22Rv1 (cell line): ENCODE results near the gene MZT2B.
"Not testable (repeated sequence)": the region's sequence is repeated elsewhere in the genome, so short reads cannot be mapped to it uniquely, and the experiment has no call there.

Experiments
- H3K27ac ChIP-seq: fragments of 450-650 bp; 2 replicates; pipeline ENCODE4 v1.5.1; 2017
- CTCF ChIP-seq: fragments of 450-650 bp; IDR thresholded peaks from 2 replicates; pipeline ENCODE4 v1.5.1; 2017; ENCODE audit warnings: mild to moderate bottlenecking
- ZFX ChIP-seq: fragments of 450-650 bp; IDR thresholded peaks from 2 replicates; pipeline ENCODE4 v1.6.1; 2017; ENCODE audit warnings: antibody characterized with exemption, borderline replicate concordance

The MZT2B gene

GRCh38 chr2:130181880-130182682 lies at the start of gene MZT2B:
Gene MZT2B (plus strand): TSS chr2:130182262. CDS start chr2:130182283, 21 bp downstream.
- peak; percentile 73 for TF ChIP-seq CTCF
- peak within 1 kb of the TSS; percentile 69 for H3K27ac ChIP-seq

GRCh38 chr2:130135692-130136541 lies 46.1 kb upstream of the MZT2B start:
- no peak overlapping the region for H3K27ac ChIP-seq
- TF ChIP-seq CTCF (no peak), ZFX (no peak)

- H3K27ac ChIP-seq: not testable (repeated sequence)
Observed at GRCh38 chr2:130136546-130136945, 45.5 kb upstream of the MZT2B start.

GRCh38 chr2:130137118-130137517 lies 44.9 kb upstream of the MZT2B start:
- H3K27ac ChIP-seq: not testable (repeated sequence)

- H3K27ac ChIP-seq: not testable (repeated sequence)
Observed at GRCh38 chr2:130138326-130138725, 43.7 kb upstream of the MZT2B start.

GRCh38 chr2:130138841-130139251 lies 43.2 kb upstream of the MZT2B start:
- H3K27ac ChIP-seq: not testable (repeated sequence)

- H3K27ac ChIP-seq: not testable (repeated sequence)
Observed at GRCh38 chr2:130139331-130140280, 42.5 kb upstream of the MZT2B start.

GRCh38 chr2:130140516-130140915 lies 41.5 kb upstream of the MZT2B start:
- not testable (repeated sequence) for H3K27ac ChIP-seq

- H3K27ac ChIP-seq: not testable (repeated sequence)
Observed at GRCh38 chr2:130141002-130141401, 41.1 kb upstream of the MZT2B start.

- H3K27ac ChIP-seq: not testable (repeated sequence)
Observed at GRCh38 chr2:130141645-130142370, 40.3 kb upstream of the MZT2B start.

- not testable (repeated sequence) for H3K27ac ChIP-seq
Observed at GRCh38 chr2:130142396-130143265, 39.4 kb upstream of the MZT2B start.

GRCh38 chr2:130143266-130144039 lies 38.6 kb upstream of the MZT2B start:
- not testable (repeated sequence) for H3K27ac ChIP-seq

GRCh38 chr2:130145006-130145414 lies 37.1 kb upstream of the MZT2B start, which contains the start of gene CCDC74B:
Gene CCDC74B (minus strand): TSS chr2:130145112. CDS start chr2:130144996, 116 bp downstream.
- H3K27ac ChIP-seq: peak within 1 kb of the TSS; percentile 38

GRCh38 chr2:130148515-130148914 lies 33.5 kb upstream of the MZT2B start:
- H3K27ac ChIP-seq: not testable (repeated sequence)
